Keratinocyte (primary cell): Measurements from ENCODE around the gene FLNA. TPM values are rescaled to one million over a fixed set of nuclear protein-coding genes. Genes with fewer than 3 reads are reported as not detected.

Source experiments
- DNase-seq: peaks from one replicate; pipeline ENCODE4 v3.0.0-alpha.2; 2011; ENCODE audit warnings: low read depth, missing footprints, low spot score
- FAIRE-seq: peaks from 2 replicates; lab custom pipeline; 2011; peaks lifted over from hg19 to GRCh38; lab: Jason Lieb, UNC
- H2AFZ ChIP-seq: 2 replicates; pipeline ENCODE4 v1.6.0; 2012; ENCODE audit warnings: low read length, control low read depth, inconsistent platforms; ENCODE audit not compliant: control insufficient read depth
- H3K27ac ChIP-seq: 2 replicates; pipeline ENCODE4 v1.5.1; 2011; ENCODE audit warnings: low read length; ENCODE audit not compliant: control insufficient read depth, insufficient read depth
- H3K27me3 ChIP-seq: 3 replicates; pipeline ENCODE4 v1.6.0; 2011; ENCODE audit warnings: low read length; ENCODE audit not compliant: control insufficient read depth, insufficient read depth; ENCODE audit errors: extremely low read depth
- H3K36me3 ChIP-seq, 2 experiments: 2 replicates in 1 of 2; 3 replicates in 1 of 2; pipeline ENCODE4 v1.5.1; 2011; ENCODE audit warnings: low read length in 2 of 2, mild to moderate bottlenecking in 1 of 2; ENCODE audit not compliant: control insufficient read depth in 2 of 2, insufficient read depth in 2 of 2; ENCODE audit errors: extremely low read depth in 1 of 2
- H3K4me1 ChIP-seq: 3 replicates; pipeline ENCODE4 v1.5.1; 2011; ENCODE audit warnings: low read length; ENCODE audit not compliant: control insufficient read depth, insufficient read depth; ENCODE audit errors: extremely low read depth
- H3K4me2 ChIP-seq: 3 replicates; pipeline ENCODE4 v1.6.0; 2011; ENCODE audit warnings: low read depth, low read length; ENCODE audit not compliant: control insufficient read depth, insufficient read depth; ENCODE audit errors: extremely low read depth
- H3K4me3 ChIP-seq, 3 experiments: fragments of 200-600 bp in 1 of 3; sonication (generic) in 1 of 3; 2 replicates in 2 of 3; 3 replicates in 1 of 3; pipeline ENCODE4 v1.5.1; 2011 to 2016; ENCODE audit warnings: low read length in 3 of 3, mild to moderate bottlenecking in 3 of 3, control low read depth in 2 of 3, inconsistent platforms in 1 of 3, low read depth in 1 of 3, mixed read lengths in 1 of 3, mixed run types in 1 of 3, moderate library complexity in 1 of 3; ENCODE audit not compliant: control insufficient read depth in 2 of 3, insufficient read depth in 2 of 3; ENCODE audit errors: extremely low read depth in 1 of 3
- H3K79me2 ChIP-seq: 2 replicates; pipeline ENCODE4 v1.6.0; 2012; ENCODE audit warnings: low read length; ENCODE audit not compliant: control insufficient read depth, insufficient read depth
- H3K9ac ChIP-seq: 3 replicates; pipeline ENCODE4 v1.6.0; 2011; ENCODE audit warnings: low read length; ENCODE audit not compliant: control insufficient read depth, insufficient read depth; ENCODE audit errors: extremely low read depth
- H3K9me1 ChIP-seq: 3 replicates; pipeline ENCODE4 v1.6.0; 2011; ENCODE audit warnings: low read length; ENCODE audit not compliant: control insufficient read depth, insufficient read depth; ENCODE audit errors: extremely low read depth
- H3K9me3 ChIP-seq: 2 replicates; pipeline ENCODE4 v1.5.1; 2012; ENCODE audit warnings: low read depth, low read length; ENCODE audit not compliant: control insufficient read depth
- H4K20me1 ChIP-seq: 3 replicates; pipeline ENCODE4 v1.6.0; 2011; ENCODE audit warnings: low read length; ENCODE audit not compliant: control insufficient read depth, insufficient read depth; ENCODE audit errors: extremely low read depth
- EZH2 ChIP-seq: IDR thresholded peaks from one replicate; pipeline ENCODE4 v1.6.1; 2012; ENCODE audit warnings: inconsistent platforms, mild to moderate bottlenecking, low read length, moderate library complexity
- dilution Hi-C: fragments of 300-500 bp; cut with MboI; formaldehyde crosslinking; loops from one replicate; pipeline ENCODE4 v1.7.0; 2020; ENCODE audit warnings: low sequenced_read_pairs; ENCODE audit not compliant: extremely low pct_ligation_motif_present
- polyA plus RNA-seq, 5 experiments: library from polyadenylated mRNA; depleted of rRNA in 3 of 5; stranded (reverse) in 3 of 5; stranded (forward) in 1 of 5; unstranded in 1 of 5; fragments of >200 nt; gene quantifications; 1 replicate in 1 of 5; 2 replicates in 3 of 5; 3 replicates in 1 of 5; pipeline versions ENCODE4 v1.2.1 to v1.2.3, GENCODE V29; 2011 to 2012; ENCODE audit warnings: missing spikeins in 2 of 5, low read depth in 1 of 5, low replicate concordance in 1 of 5
- TF ChIP-seq, protein P1 (sequence below), 3 experiments: IDR thresholded peaks in 1 of 3; conservative IDR thresholded peaks in 1 of 3; optimal IDR thresholded peaks in 1 of 3; 2 replicates in 2 of 3; 3 replicates in 1 of 3; pipeline versions ENCODE3 to v1.5.1; 2011; ENCODE audit warnings: low read length in 3 of 3, mild to moderate bottlenecking in 3 of 3, moderate library complexity in 2 of 3, control low read depth in 1 of 3, inconsistent platforms in 1 of 3; ENCODE audit not compliant: insufficient read depth in 2 of 3; ENCODE audit errors: extremely low read depth in 1 of 3

The FLNA gene
- polyA plus RNA-seq, 1 donor (not counting 4 experiments of a cell fraction or from before 2014, with no cell fraction given): 245 TPM

DNA sequence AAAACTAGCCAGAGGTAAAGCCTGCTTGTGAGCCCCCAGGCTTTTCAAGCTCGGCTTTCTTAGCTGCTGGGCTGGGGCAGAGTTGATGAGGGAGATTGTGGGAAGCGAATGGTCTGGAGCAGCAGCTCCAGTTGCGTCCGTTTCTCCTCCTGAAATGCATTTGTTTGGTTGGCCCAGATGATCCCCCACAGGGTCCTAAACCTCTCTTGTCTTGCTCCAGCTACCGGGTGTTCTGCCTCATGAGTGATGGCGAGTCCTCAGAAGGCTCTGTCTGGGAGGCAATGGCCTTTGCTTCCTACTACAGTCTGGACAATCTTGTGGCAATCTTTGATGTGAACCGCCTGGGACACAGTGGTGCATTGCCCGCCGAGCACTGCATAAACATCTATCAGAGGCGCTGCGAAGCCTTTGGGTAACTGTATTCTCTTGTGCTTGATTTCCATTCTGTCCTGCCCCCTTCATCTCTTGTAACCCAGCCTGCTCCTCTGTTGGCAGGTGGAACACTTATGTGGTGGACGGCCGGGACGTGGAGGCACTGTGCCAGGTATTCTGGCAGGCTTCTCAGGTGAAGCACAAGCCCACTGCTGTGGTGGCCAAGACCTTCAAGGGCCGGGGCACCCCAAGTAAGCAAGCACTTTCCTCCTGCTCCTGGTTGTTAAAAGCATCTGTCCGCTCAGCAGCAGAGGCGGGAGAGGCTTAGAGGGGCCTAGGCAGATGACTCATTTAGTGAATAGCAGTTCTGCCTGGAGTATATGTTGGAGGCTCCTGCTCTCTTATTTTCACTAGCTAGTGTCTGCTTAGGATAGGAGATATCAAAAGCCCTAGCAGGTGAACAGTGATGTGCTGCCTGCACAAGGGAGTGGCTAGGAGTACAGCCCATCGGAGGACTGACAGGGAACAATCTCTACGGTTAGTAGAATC is 63.6 kb downstream of the FLNA start:
- Histone ChIP-seq H3K4me3 (no peak overlapping the region), H3K9me1 (no peaks in the 10 kb centered on the region), H3K27ac (no peak overlapping the region), H3K79me2 (no peaks in the 10 kb centered on the region), H3K9me3 (peaks cover 1% of the 10 kb centered on the region), H3K4me2 (no peak overlapping the region), H3K4me1 (no peaks in the 10 kb centered on the region), H2AFZ (no peak overlapping the region), H4K20me1 (no peaks in the 10 kb centered on the region), H3K36me3 (no peaks in the 10 kb centered on the region), H3K27me3 (no peaks in the 10 kb centered on the region), H3K9ac (no peak overlapping the region)
- TF ChIP-seq, protein P1, sequence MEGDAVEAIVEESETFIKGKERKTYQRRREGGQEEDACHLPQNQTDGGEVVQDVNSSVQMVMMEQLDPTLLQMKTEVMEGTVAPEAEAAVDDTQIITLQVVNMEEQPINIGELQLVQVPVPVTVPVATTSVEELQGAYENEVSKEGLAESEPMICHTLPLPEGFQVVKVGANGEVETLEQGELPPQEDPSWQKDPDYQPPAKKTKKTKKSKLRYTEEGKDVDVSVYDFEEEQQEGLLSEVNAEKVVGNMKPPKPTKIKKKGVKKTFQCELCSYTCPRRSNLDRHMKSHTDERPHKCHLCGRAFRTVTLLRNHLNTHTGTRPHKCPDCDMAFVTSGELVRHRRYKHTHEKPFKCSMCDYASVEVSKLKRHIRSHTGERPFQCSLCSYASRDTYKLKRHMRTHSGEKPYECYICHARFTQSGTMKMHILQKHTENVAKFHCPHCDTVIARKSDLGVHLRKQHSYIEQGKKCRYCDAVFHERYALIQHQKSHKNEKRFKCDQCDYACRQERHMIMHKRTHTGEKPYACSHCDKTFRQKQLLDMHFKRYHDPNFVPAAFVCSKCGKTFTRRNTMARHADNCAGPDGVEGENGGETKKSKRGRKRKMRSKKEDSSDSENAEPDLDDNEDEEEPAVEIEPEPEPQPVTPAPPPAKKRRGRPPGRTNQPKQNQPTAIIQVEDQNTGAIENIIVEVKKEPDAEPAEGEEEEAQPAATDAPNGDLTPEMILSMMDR (optimal IDR thresholded peaks at IDR 0.05 in 1 of 3, IDR thresholded peaks at IDR 0.05 in 1 of 3, conservative IDR thresholded peaks at IDR 0.05 in 1 of 3; ENCODE audit: extremely low read depth in 1 of 3, insufficient read depth in 2 of 3, low read length in 3 of 3): no peak
- no peak for TF ChIP-seq EZH2
- dilution Hi-C loops: no loop called here
- DNase-seq: no peak
- FAIRE-seq: no peak

DNA sequence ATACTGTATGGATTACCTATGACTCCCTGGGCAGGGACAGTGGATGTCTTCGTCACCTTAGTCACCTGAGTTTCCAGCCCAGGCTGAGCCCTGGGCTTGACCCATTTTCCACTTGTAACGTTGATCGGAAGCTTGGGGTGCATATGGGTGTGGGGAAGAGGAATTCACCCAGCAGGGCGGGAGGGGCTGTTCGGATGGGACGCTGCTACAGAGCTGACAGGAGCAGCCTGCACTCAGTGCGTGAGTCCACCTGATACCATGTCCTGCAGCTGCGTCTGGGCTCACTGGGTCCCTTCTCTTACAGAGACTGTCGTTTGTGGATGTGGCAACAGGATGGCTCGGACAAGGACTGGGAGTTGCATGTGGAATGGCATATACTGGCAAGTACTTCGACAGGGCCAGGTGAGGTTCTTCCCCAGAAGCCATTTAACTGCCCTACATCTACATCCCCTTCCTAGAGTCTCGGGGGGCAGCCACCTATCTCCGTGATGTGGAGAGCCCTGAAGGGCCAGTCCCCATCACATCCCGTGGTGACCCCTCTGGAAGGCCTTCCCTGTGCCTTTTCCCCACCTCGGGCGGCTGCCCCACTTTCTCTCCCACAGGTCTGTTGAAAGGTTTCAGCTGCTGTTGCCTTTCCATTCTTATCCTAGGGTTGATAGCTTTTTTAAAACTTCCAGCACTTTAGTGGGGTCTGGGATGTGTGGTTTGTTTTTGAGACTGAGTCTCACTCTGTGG is 65.2 kb downstream of the FLNA start:
- no peaks in the 10 kb centered on the region for H3K27me3 ChIP-seq
- no peaks in the 10 kb centered on the region for H3K4me1 ChIP-seq
- peaks cover 1% of the 10 kb centered on the region for H3K9me3 ChIP-seq
- dilution Hi-C loops: no loop called here
- H3K79me2 ChIP-seq: no peaks in the 10 kb centered on the region
- no peaks in the 10 kb centered on the region for H3K9me1 ChIP-seq
- H3K36me3 ChIP-seq: no peaks in the 10 kb centered on the region
- no peak overlapping the region for H3K4me2 ChIP-seq
- no peak overlapping the region for H2AFZ ChIP-seq
- TF ChIP-seq, protein P1 (optimal IDR thresholded peaks at IDR 0.05 in 1 of 3, IDR thresholded peaks at IDR 0.05 in 1 of 3, conservative IDR thresholded peaks at IDR 0.05 in 1 of 3; ENCODE audit: extremely low read depth in 1 of 3, insufficient read depth in 2 of 3, low read length in 3 of 3): no peak
- no peak for TF ChIP-seq EZH2
- FAIRE-seq (no peak), DNase-seq (no peak)
- no peak overlapping the region for H3K9ac ChIP-seq
- H4K20me1 ChIP-seq: no peaks in the 10 kb centered on the region
- no peak overlapping the region for H3K4me3 ChIP-seq
- H3K27ac ChIP-seq: no peak overlapping the region
